Glutamatergic neuron (in vitro differentiated cells): ENCODE data around the gene HNF4A. TPM values are rescaled to one million over a fixed set of nuclear protein-coding genes. Genes with fewer than 3 reads are reported as not detected.

Experiments
- DNase-seq: peaks from one replicate; pipeline ENCODE4 v3.0.0; 2022
- H3K27ac Mint-ChIP-seq: one replicate; pipeline ENCODE4 v1.8.0; 2020; ENCODE audit warnings: mild to moderate bottlenecking, mixed read lengths, inconsistent platforms; ENCODE audit not compliant: unreplicated experiment
- H3K27me3 Mint-ChIP-seq: one replicate; pipeline ENCODE4 v1.8.0; 2020; ENCODE audit warnings: mild to moderate bottlenecking, moderate library complexity, mixed read lengths, inconsistent platforms; ENCODE audit not compliant: unreplicated experiment
- H3K36me3 Mint-ChIP-seq: one replicate; pipeline ENCODE4 v1.8.0; 2020; ENCODE audit warnings: mild to moderate bottlenecking, mixed read lengths, inconsistent platforms; ENCODE audit not compliant: unreplicated experiment
- H3K4me1 Mint-ChIP-seq: one replicate; pipeline ENCODE4 v1.8.0; 2020; ENCODE audit warnings: mild to moderate bottlenecking, low read depth, mixed read lengths, inconsistent platforms; ENCODE audit not compliant: unreplicated experiment
- H3K4me3 Mint-ChIP-seq: one replicate; pipeline ENCODE4 v1.8.0; 2020; ENCODE audit warnings: mild to moderate bottlenecking, mixed read lengths, inconsistent platforms; ENCODE audit not compliant: unreplicated experiment
- H3K9me3 Mint-ChIP-seq: one replicate; pipeline ENCODE4 v1.8.0; 2020; ENCODE audit warnings: mild to moderate bottlenecking, moderate library complexity, mixed read lengths, inconsistent platforms; ENCODE audit not compliant: unreplicated experiment
- total RNA-seq: library from RNA; stranded (reverse); fragmentation: NEBNext Ultra II Directional; extraction: Animal tissue kit (Norgen Biotek cat#: 25700); gene quantifications from one replicate; pipeline ENCODE4 v1.2.1, GENCODE V29; 2021; ENCODE audit not compliant: unreplicated experiment
- TF ChIP-seq, protein P1 (sequence below): fragments of 200-600 bp; sonication (generic); IDR thresholded peaks from one replicate; pipeline ENCODE4 v1.5.0; 2021; ENCODE audit not compliant: partially characterized antibody, unreplicated experiment

HNF4A gene
- total RNA-seq, 1 donor from 2014 or later, result not detected

- H3K4me3 Mint-ChIP-seq, result no peak overlapping the region
- H3K27me3 Mint-ChIP-seq, result peaks cover 3% of the 10 kb centered on the region
- no peak overlapping the region for H3K27ac Mint-ChIP-seq
- H3K4me1 Mint-ChIP-seq, result peaks cover 3% of the 10 kb centered on the region
- no peaks in the 10 kb centered on the region for H3K9me3 Mint-ChIP-seq
- no peaks in the 10 kb centered on the region for H3K36me3 Mint-ChIP-seq
- TF ChIP-seq, protein P1, sequence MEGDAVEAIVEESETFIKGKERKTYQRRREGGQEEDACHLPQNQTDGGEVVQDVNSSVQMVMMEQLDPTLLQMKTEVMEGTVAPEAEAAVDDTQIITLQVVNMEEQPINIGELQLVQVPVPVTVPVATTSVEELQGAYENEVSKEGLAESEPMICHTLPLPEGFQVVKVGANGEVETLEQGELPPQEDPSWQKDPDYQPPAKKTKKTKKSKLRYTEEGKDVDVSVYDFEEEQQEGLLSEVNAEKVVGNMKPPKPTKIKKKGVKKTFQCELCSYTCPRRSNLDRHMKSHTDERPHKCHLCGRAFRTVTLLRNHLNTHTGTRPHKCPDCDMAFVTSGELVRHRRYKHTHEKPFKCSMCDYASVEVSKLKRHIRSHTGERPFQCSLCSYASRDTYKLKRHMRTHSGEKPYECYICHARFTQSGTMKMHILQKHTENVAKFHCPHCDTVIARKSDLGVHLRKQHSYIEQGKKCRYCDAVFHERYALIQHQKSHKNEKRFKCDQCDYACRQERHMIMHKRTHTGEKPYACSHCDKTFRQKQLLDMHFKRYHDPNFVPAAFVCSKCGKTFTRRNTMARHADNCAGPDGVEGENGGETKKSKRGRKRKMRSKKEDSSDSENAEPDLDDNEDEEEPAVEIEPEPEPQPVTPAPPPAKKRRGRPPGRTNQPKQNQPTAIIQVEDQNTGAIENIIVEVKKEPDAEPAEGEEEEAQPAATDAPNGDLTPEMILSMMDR, result no peak
- no peak for DNase-seq
Observed at GRCh38 chr20:44336086-44336485, 19.4 kb upstream of the HNF4A start.

- peaks cover 3% of the 10 kb centered on the region for H3K27me3 Mint-ChIP-seq
- TF ChIP-seq, protein P1, result no peak
- H3K36me3 Mint-ChIP-seq, result no peaks in the 10 kb centered on the region
- peaks cover 3% of the 10 kb centered on the region for H3K4me1 Mint-ChIP-seq
- no peak within 1 kb of the TSS for H3K4me3 Mint-ChIP-seq
- no peak within 1 kb of the TSS for H3K27ac Mint-ChIP-seq
- H3K9me3 Mint-ChIP-seq, result no peaks in the 10 kb centered on the region
- no peak for DNase-seq
Observed at GRCh38 chr20:44336725-44337380, 18.6 kb upstream of the HNF4A start, which contains the start of gene R3HDML. TSS of gene R3HDML (plus strand) at chr20:44337043. CDS start at chr20:44337158, 115 bp downstream.

- TF ChIP-seq, protein P1, result no peak
- Mint-ChIP-seq H3K27me3 (no peaks in the 10 kb centered on the region), H3K27ac (no peak overlapping the region), H3K36me3 (no peaks in the 10 kb centered on the region), H3K4me3 (no peak overlapping the region), H3K9me3 (no peaks in the 10 kb centered on the region), H3K4me1 (no peaks in the 10 kb centered on the region)
- no peak for DNase-seq
Observed at GRCh38 chr20:44342248-44342647, 13.3 kb upstream of the HNF4A start.

DNA sequence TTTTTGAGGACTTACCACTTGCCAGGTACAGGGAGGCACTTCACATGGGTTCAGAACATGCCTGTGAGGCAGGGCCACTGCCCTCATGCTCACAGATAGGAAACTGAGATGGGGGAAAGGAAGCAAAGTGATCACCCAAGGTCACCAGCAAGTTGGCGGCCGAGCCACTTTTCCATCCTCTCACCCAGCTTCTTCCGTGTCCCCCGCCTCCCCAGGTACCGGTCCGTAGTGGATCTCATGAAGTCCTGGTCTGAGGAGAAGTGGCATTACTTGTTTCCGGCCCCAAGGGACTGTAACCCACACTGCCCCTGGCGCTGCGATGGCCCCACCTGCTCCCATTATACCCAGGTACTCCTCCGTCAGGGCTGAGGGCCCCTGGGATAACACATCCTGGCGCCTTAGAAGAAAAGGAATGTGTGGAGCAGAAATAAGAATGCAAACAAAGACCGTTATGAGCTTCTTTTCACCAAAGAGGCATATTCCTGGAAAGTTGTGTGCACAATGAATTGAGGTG lies 12.3 kb upstream of the HNF4A start:
- Mint-ChIP-seq H3K27me3 (no peaks in the 10 kb centered on the region), H3K27ac (no peak overlapping the region), H3K4me3 (no peak overlapping the region), H3K9me3 (no peaks in the 10 kb centered on the region), H3K36me3 (no peaks in the 10 kb centered on the region), H3K4me1 (no peaks in the 10 kb centered on the region)
- DNase-seq, result no peak
- TF ChIP-seq, protein P1, result no peak

DNA sequence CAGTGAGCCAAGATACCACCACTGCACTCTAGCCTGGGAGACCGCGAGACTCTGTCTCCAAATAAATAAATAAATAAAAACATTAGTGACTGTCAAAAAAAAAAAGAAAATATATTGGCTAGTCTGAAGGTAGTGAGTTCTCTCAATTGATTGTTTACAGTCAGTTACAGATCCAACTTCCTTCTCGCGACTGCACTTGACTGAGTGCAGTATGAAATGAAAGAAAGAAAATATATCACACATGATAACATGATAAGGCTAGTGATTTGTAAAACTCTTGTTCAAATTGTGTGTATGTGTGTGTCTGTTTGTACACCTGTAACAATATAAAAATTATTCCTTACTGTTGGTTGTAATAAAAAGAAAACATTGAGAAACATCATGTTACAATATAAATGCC lies 10.8 kb upstream of the HNF4A start:
- no peaks in the 10 kb centered on the region for H3K27me3 Mint-ChIP-seq
- H3K9me3 Mint-ChIP-seq, result no peaks in the 10 kb centered on the region
- H3K27ac Mint-ChIP-seq, result no peak overlapping the region
- no peaks in the 10 kb centered on the region for H3K4me1 Mint-ChIP-seq
- DNase-seq, result no peak
- TF ChIP-seq, protein P1, result no peak
- no peak overlapping the region for H3K4me3 Mint-ChIP-seq
- no peaks in the 10 kb centered on the region for H3K36me3 Mint-ChIP-seq
